PC-3 (cell line): ENCODE measurements around the gene NAA10. TPM values are rescaled to one million over a fixed set of nuclear protein-coding genes. Genes with fewer than 3 reads are reported as not detected.

Experiments
- ATAC-seq: fragments of 200-7000 bp; cut with Tn5 transposase; 2 replicates; pipeline ENCODE4 v1.9.1; 2020; ENCODE audit warnings: mild to moderate bottlenecking, moderate library complexity
- BruUV-seq: library from RNA; stranded (reverse); fragments of 400-500 nt; replicated peaks from 2 replicates; lab custom pipeline; 2021; lab: Mats Ljungman, UMichigan
- CTCF ChIA-PET: fragments of 300-600 bp; sonication (Branson Sonifier 250); formaldehyde crosslinking; loops from one replicate; lab custom pipeline; 2022; ENCODE audit warnings: antibody characterized with exemption; lab: Charles Lee
- POLR2A ChIA-PET: fragments of 300-600 bp; sonication (Branson Sonifier 250); formaldehyde crosslinking; loops from one replicate; lab custom pipeline; 2022; ENCODE audit warnings: antibody characterized with exemption; ENCODE audit not compliant: unreplicated experiment; lab: Charles Lee
- DNase-seq: peaks from one replicate; pipeline ENCODE4 v3.0.0-alpha.2; 2015
- H2AFZ ChIP-seq: fragments of 300-600 bp; sonication (generic); 2 replicates; pipeline ENCODE4 v1.6.0; 2016; ENCODE audit warnings: antibody characterized with exemption, low read length
- H3F3A ChIP-seq: fragments of 300-600 bp; sonication (generic); one replicate; pipeline ENCODE4 v1.6.0; 2017; ENCODE audit warnings: antibody characterized with exemption, low read length, control low read depth, mild to moderate bottlenecking; ENCODE audit not compliant: unreplicated experiment
- H3K27ac ChIP-seq: fragments of 300-600 bp; sonication (generic); 2 replicates; pipeline ENCODE4 v1.5.1; 2016; ENCODE audit warnings: mild to moderate bottlenecking, low read length
- H3K27me3 ChIP-seq: fragments of 300-600 bp; sonication (generic); 2 replicates; pipeline ENCODE4 v1.6.1; 2016; ENCODE audit warnings: low read length, mixed read lengths
- H3K36me3 ChIP-seq: fragments of 300-600 bp; sonication (generic); 2 replicates; pipeline ENCODE4 v1.6.1; 2016; ENCODE audit warnings: low read depth, mixed run types, low read length, mixed read lengths
- H3K4me1 ChIP-seq: fragments of 300-600 bp; sonication (generic); 2 replicates; pipeline ENCODE4 v1.5.1; 2016; ENCODE audit warnings: low read length; ENCODE audit not compliant: insufficient read depth
- H3K4me2 ChIP-seq: fragments of 300-600 bp; sonication (generic); 2 replicates; pipeline ENCODE4 v1.6.0; 2016; ENCODE audit warnings: low read length
- H3K4me3 ChIP-seq: fragments of 300-600 bp; sonication (generic); 2 replicates; pipeline ENCODE4 v1.5.1; 2016; ENCODE audit warnings: mild to moderate bottlenecking, low read length, mixed read lengths
- H3K79me2 ChIP-seq: fragments of 300-600 bp; sonication (generic); 2 replicates; pipeline ENCODE4 v1.6.1; 2017; ENCODE audit warnings: low read length, mixed read lengths
- H3K9ac ChIP-seq: fragments of 300-600 bp; sonication (generic); 2 replicates; pipeline ENCODE4 v1.6.0; 2016; ENCODE audit warnings: mild to moderate bottlenecking, low read length
- H3K9me2 ChIP-seq: fragments of 300-600 bp; sonication (generic); replicated peaks from 2 replicates; pipeline ENCODE4 v1.6.1; 2016; ENCODE audit warnings: mixed run types, low read length, mixed read lengths
- H3K9me3 ChIP-seq: fragments of 300-600 bp; sonication (generic); 2 replicates; pipeline ENCODE4 v1.6.1; 2016; ENCODE audit warnings: low read length, mixed read lengths
- H4K20me1 ChIP-seq: fragments of 300-600 bp; sonication (generic); 2 replicates; pipeline ENCODE4 v1.6.1; 2016; ENCODE audit warnings: low read length, mixed read lengths
- EZH2 ChIP-seq: fragments of 300-600 bp; sonication (generic); IDR thresholded peaks from one replicate; pipeline ENCODE4 v1.6.1; 2017; ENCODE audit warnings: antibody characterized with exemption, mild to moderate bottlenecking, low read length; ENCODE audit not compliant: unreplicated experiment
- EZH2phosphoT487 ChIP-seq: fragments of 300-600 bp; sonication (generic); IDR thresholded peaks from 2 replicates; pipeline ENCODE4 v1.6.1; 2018; ENCODE audit warnings: mild to moderate bottlenecking, antibody characterized with exemption, low read length, borderline replicate concordance
- intact Hi-C: fragments of 100-400 bp; cut with micrococcal nuclease; formaldehyde crosslinking; loops from 2 replicates; pipeline ENCODE4 v1.9.0; 2023
- total RNA-seq: library from RNA; depleted of rRNA; stranded (reverse); fragments of >200 nt; gene quantifications from 2 replicates; pipeline ENCODE4 v1.2.3, GENCODE V29; 2014
- TF ChIP-seq, protein P1 (sequence below): fragments of 300-600 bp; sonication (generic); conservative IDR thresholded peaks from 2 replicates; pipeline ENCODE4 v1.5.1; 2017; ENCODE audit warnings: antibody characterized with exemption, low read depth, mild to moderate bottlenecking, low read length

The NAA10 gene
- total RNA-seq, 1 experiment from 2014 or later: 172 TPM

GRCh38 chrX:153960077-153960476, 25.2 kb upstream of the NAA10 start:
- no peak overlapping the region for H3K9ac ChIP-seq
- ATAC-seq (no peak), DNase-seq (no peak)
- H3K4me1 ChIP-seq: no peaks in the 10 kb centered on the region
- no peak overlapping the region for H3K4me3 ChIP-seq
- peaks cover 23% of the 10 kb centered on the region for H3K79me2 ChIP-seq
- ChIA-PET CTCF (no interaction called here), POLR2A (no interaction called here)
- no peaks in the 10 kb centered on the region for H3K9me2 ChIP-seq
- H3F3A ChIP-seq: no peaks in the 10 kb centered on the region
- intact Hi-C loops: no loop called here
- no peaks in the 10 kb centered on the region for H3K27me3 ChIP-seq
- no peak overlapping the region for H3K27ac ChIP-seq
- no peaks in the 10 kb centered on the region for H4K20me1 ChIP-seq
- H3K4me2 ChIP-seq: no peak overlapping the region
- H3K9me3 ChIP-seq: no peaks in the 10 kb centered on the region
- BruUV-seq: no TSS peak
- TF ChIP-seq EZH2: no peak
- TF ChIP-seq EZH2phosphoT487: no peak
- TF ChIP-seq, protein P1, sequence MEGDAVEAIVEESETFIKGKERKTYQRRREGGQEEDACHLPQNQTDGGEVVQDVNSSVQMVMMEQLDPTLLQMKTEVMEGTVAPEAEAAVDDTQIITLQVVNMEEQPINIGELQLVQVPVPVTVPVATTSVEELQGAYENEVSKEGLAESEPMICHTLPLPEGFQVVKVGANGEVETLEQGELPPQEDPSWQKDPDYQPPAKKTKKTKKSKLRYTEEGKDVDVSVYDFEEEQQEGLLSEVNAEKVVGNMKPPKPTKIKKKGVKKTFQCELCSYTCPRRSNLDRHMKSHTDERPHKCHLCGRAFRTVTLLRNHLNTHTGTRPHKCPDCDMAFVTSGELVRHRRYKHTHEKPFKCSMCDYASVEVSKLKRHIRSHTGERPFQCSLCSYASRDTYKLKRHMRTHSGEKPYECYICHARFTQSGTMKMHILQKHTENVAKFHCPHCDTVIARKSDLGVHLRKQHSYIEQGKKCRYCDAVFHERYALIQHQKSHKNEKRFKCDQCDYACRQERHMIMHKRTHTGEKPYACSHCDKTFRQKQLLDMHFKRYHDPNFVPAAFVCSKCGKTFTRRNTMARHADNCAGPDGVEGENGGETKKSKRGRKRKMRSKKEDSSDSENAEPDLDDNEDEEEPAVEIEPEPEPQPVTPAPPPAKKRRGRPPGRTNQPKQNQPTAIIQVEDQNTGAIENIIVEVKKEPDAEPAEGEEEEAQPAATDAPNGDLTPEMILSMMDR: no peak
- peaks cover 38% of the 10 kb centered on the region for H3K36me3 ChIP-seq
- H2AFZ ChIP-seq: no peak overlapping the region

DNA sequence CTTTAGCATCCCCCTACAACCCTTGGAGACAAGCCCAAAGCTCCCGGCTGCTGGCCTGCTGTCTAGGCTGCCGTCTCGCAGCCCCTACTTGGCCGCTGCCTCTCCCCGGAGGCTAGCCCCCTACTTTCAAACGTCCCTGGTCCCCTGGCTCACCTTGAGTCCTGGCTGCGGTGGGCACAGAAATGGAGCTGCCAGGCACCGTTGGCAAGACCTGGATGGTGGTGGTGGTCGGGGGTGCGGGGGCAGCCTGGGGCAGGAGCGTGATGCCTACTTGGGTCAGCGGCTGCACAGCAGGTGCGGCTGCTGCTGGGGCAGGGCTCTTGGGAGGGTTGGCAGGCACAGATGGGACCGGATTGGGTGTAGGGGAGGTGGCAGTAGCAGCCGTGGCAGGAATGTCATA, 24.8 kb upstream of the NAA10 start:
- TF ChIP-seq EZH2: no peak
- TF ChIP-seq EZH2phosphoT487: no peak
- DNase-seq (no peak), ATAC-seq (no peak)
- Histone ChIP-seq H3F3A (no peaks in the 10 kb centered on the region), H3K9ac (no peak overlapping the region), H3K27me3 (no peaks in the 10 kb centered on the region), H3K4me3 (no peak overlapping the region), H3K9me3 (no peaks in the 10 kb centered on the region), H3K27ac (no peak overlapping the region), H3K79me2 (peaks cover 18% of the 10 kb centered on the region), H3K4me2 (no peak overlapping the region), H3K36me3 (peaks cover 38% of the 10 kb centered on the region), H4K20me1 (no peaks in the 10 kb centered on the region), H2AFZ (no peak overlapping the region), H3K9me2 (no peaks in the 10 kb centered on the region), H3K4me1 (no peaks in the 10 kb centered on the region)
- no TSS peak for BruUV-seq
- POLR2A ChIA-PET: no interaction called here
- CTCF ChIA-PET: no interaction called here
- intact Hi-C loops: no loop called here

- DNase-seq (no peak), ATAC-seq (no peak)
- CTCF ChIA-PET: no interaction called here
- TF ChIP-seq EZH2 (no peak), EZH2phosphoT487 (no peak)
- TF ChIP-seq, protein P1: no peak
- Histone ChIP-seq H3K9ac (no peak overlapping the region), H3K27ac (no peak overlapping the region), H3K4me1 (no peaks in the 10 kb centered on the region), H3K27me3 (no peaks in the 10 kb centered on the region), H3K9me3 (no peaks in the 10 kb centered on the region), H3K9me2 (no peaks in the 10 kb centered on the region), H2AFZ (no peak overlapping the region), H3K4me3 (no peak overlapping the region), H4K20me1 (no peaks in the 10 kb centered on the region), H3K4me2 (no peak overlapping the region), H3K36me3 (peaks cover 40% of the 10 kb centered on the region), H3K79me2 (peaks cover 8% of the 10 kb centered on the region; the same call in 1 of the 2 replicates), H3F3A (no peaks in the 10 kb centered on the region)
- intact Hi-C loops: no loop called here
- no TSS peak for BruUV-seq
- POLR2A ChIA-PET: no interaction called here
Observed at GRCh38 chrX:153958605-153959004, 23.8 kb upstream of the NAA10 start.
